Panc1 (cell line): ENCODE results near the gene DDAH1.
A peak's percentile ranks its signal among the peaks of the same experiment; 100 is the strongest.

Experiments used
- CTCF ChIP-seq: fragments of 450-650 bp; IDR thresholded peaks from 2 replicates; pipeline ENCODE4 v1.5.1; 2017; ENCODE audit warnings: mild to moderate bottlenecking
- POLR2AphosphoS5 ChIP-seq: IDR thresholded peaks from 2 replicates; pipeline ENCODE4 v1.6.1; 2012; ENCODE audit warnings: mild to moderate bottlenecking, low read depth, low read length, moderate library complexity
- REST ChIP-seq, 2 experiments: IDR thresholded peaks; 2 replicates each; pipeline ENCODE4 v1.6.1; 2011 to 2012; ENCODE audit warnings: low read depth in 2 of 2, control low read depth in 1 of 2, low read length in 1 of 2, mild to moderate bottlenecking in 1 of 2, moderate library complexity in 1 of 2; ENCODE audit not compliant: insufficient read depth in 1 of 2
- TCF7L2 ChIP-seq: IDR thresholded peaks from 2 replicates; pipeline ENCODE4 v1.6.1; 2011; ENCODE audit warnings: mild to moderate bottlenecking, low read depth, low read length, inconsistent platforms

GRCh38 chr1:85343612-85344255 lies 121.2 kb downstream of the DDAH1 start:
- TF ChIP-seq CTCF = 0 out of 2 replicates have a peak, but pooled peaks have one; percentile 57
- TF ChIP-seq TCF7L2 = peak; percentile 94
- TF ChIP-seq REST (IDR thresholded peaks at IDR 0.05; ENCODE audit: insufficient read depth in 1 of 2, low read depth in 2 of 2, low read length in 1 of 2) = no peak
- TF ChIP-seq POLR2AphosphoS5 = no peak
